DOHH2 (cell line): Measurements from ENCODE around the gene CLDN7.

ENCODE experiments used
- H3F3A ChIP-seq: fragments of 200-600 bp; sonication (generic), shearing (Covaris generic); 2 replicates; pipeline ENCODE4 v1.6.0; 2016; ENCODE audit warnings: antibody characterized with exemption, mild to moderate bottlenecking; ENCODE audit not compliant: control insufficient read depth, insufficient read depth
- H3K27ac ChIP-seq: fragments of 200-600 bp; sonication (generic); 2 replicates; pipeline ENCODE4 v1.5.1; 2014; ENCODE audit warnings: low read depth, mild to moderate bottlenecking, low read length, moderate library complexity
- H3K27me3 ChIP-seq: fragments of 200-600 bp; sonication (generic); 2 replicates; pipeline ENCODE4 v1.6.1; 2014; ENCODE audit warnings: mild to moderate bottlenecking, low read length, mixed read lengths; ENCODE audit not compliant: control insufficient read depth
- H3K36me3 ChIP-seq: fragments of 200-600 bp; sonication (generic); 2 replicates; pipeline ENCODE4 v1.6.1; 2014; ENCODE audit warnings: mild to moderate bottlenecking, low read length, moderate library complexity, mixed read lengths; ENCODE audit not compliant: control insufficient read depth
- H3K4me1 ChIP-seq: fragments of 200-600 bp; sonication (generic); 2 replicates; pipeline ENCODE4 v1.6.1; 2014; ENCODE audit warnings: mild to moderate bottlenecking, low read length, mixed read lengths; ENCODE audit not compliant: control insufficient read depth
- H3K4me2 ChIP-seq: fragments of 200-600 bp; sonication (generic); 2 replicates; pipeline ENCODE4 v1.6.0; 2014; ENCODE audit warnings: mild to moderate bottlenecking, low read length, moderate library complexity
- H3K4me3 ChIP-seq: fragments of 200-600 bp; sonication (generic); 2 replicates; pipeline ENCODE4 v1.5.1; 2014; ENCODE audit warnings: mild to moderate bottlenecking, low read length, mixed read lengths
- H3K79me2 ChIP-seq: fragments of 200-600 bp; sonication (generic); 2 replicates; pipeline ENCODE4 v1.6.1; 2014; ENCODE audit warnings: mild to moderate bottlenecking, low read length, mixed read lengths; ENCODE audit not compliant: control insufficient read depth
- H3K9me2 ChIP-seq: fragments of 200-600 bp; sonication (generic); replicated peaks from 2 replicates; pipeline ENCODE4 v1.6.1; 2014; ENCODE audit warnings: mild to moderate bottlenecking, low read length, mixed read lengths; ENCODE audit not compliant: control insufficient read depth
- H3K9me3 ChIP-seq: fragments of 200-600 bp; sonication (generic); 2 replicates; pipeline ENCODE4 v1.6.1; 2014; ENCODE audit warnings: antibody characterized with exemption, low read length, mixed read lengths; ENCODE audit not compliant: control insufficient read depth, insufficient read depth
- H4K20me1 ChIP-seq: fragments of 200-600 bp; sonication (generic); 2 replicates; pipeline ENCODE4 v1.6.0; 2014; ENCODE audit warnings: low read depth, mild to moderate bottlenecking, antibody characterized with exemption, low read length, moderate library complexity; ENCODE audit not compliant: control insufficient read depth, insufficient read depth
- CTCF ChIP-seq: fragments of 200-600 bp; sonication (generic); IDR thresholded peaks from one replicate; pipeline ENCODE4 v1.5.1; 2014; ENCODE audit warnings: antibody characterized with exemption, mild to moderate bottlenecking, low read depth, low read length; ENCODE audit not compliant: poor library complexity, severe bottlenecking
- EZH2phosphoT487 ChIP-seq: fragments of 200-600 bp; sonication (generic); IDR thresholded peaks from 2 replicates; pipeline ENCODE4 v1.6.1; 2017; ENCODE audit warnings: borderline replicate concordance, mild to moderate bottlenecking, antibody characterized with exemption, low read length, moderate library complexity, mixed read lengths

Gene CLDN7

GRCh38 chr17:7284911-7285310 lies 22.6 kb upstream of the CLDN7 start:
- no peaks in the 10 kb centered on the region for H3K36me3 ChIP-seq
- H3K4me3 ChIP-seq: no peak overlapping the region
- TF ChIP-seq EZH2phosphoT487 (no peak), CTCF (no peak)
- H3K9me2 ChIP-seq: no peaks in the 10 kb centered on the region
- peaks cover 31% of the 10 kb centered on the region for H3K4me1 ChIP-seq
- H3K27ac ChIP-seq: no peak overlapping the region
- peaks cover 51% of the 10 kb centered on the region for H3K27me3 ChIP-seq
- no peak overlapping the region for H3K4me2 ChIP-seq
- no peaks in the 10 kb centered on the region for H3K79me2 ChIP-seq
- no peaks in the 10 kb centered on the region for H4K20me1 ChIP-seq
- H3K9me3 ChIP-seq: no peaks in the 10 kb centered on the region
- peaks cover 3% of the 10 kb centered on the region; the same call in 1 of the 2 replicates for H3F3A ChIP-seq

DNA sequence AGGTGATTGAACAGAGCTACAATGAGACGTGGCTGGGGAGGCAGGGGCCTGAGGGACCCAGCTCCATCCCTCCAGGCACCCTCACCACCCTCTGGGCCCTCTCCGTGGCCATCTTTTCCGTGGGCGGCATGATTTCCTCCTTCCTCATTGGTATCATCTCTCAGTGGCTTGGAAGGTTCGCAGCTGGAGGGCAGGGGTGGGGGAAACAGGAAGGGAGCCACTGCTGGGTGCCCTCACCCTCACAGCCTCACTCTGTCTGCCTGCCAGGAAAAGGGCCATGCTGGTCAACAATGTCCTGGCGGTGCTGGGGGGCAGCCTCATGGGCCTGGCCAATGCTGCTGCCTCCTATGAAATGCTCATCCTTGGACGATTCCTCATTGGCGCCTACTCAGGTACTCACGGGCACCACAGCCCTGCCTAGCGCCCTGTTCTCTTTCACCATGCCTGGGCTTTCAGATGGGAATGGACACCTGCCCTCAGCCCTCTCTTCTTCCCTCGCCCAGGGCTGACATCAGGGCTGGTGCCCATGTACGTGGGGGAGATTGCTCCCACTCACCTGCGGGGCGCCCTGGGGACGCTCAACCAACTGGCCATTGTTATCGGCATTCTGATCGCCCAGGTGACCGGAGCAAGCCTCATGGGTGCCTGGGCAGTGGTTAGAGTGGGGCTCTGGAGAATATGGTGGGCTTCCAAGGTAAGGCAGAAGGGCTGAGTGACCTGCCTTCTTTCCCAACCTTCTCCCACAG lies 21.4 kb upstream of the CLDN7 start:
- Histone ChIP-seq H3K79me2 (no peaks in the 10 kb centered on the region), H3K4me3 (no peak overlapping the region), H3K4me1 (peaks cover 31% of the 10 kb centered on the region), H3K27me3 (peaks cover 44% of the 10 kb centered on the region), H3K36me3 (no peaks in the 10 kb centered on the region), H3K9me2 (no peaks in the 10 kb centered on the region), H3K4me2 (no peak overlapping the region), H3K27ac (no peak overlapping the region), H3K9me3 (no peaks in the 10 kb centered on the region), H4K20me1 (no peaks in the 10 kb centered on the region), H3F3A (peaks cover 3% of the 10 kb centered on the region; the same call in 1 of the 2 replicates)
- no peak for TF ChIP-seq CTCF
- no peak for TF ChIP-seq EZH2phosphoT487

DNA sequence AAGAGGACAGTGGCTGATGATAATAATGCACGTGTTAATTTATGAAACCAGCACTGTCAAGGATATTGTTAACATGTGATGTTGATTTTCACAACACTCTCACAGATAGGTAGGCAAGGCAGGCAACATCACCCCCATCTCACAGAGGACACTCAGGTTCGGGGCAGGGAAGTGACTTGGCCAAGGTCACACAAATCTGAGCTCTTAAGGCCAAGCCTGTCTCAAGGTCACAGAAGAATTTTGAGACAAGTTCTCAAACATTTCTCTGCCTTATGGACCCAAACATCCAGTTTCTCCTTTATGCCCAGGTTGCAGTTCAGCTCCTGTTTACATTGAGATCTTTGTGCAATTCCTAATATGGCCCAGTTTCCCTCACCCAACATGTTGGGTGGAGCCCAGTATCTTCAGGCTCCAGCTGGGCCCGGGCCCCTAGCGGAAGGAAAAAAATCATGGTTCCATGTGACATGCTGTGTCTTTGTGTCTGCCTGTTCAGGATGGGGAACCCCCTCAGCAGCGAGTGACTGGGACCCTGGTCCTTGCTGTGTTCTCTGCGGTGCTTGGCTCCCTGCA lies 20.6 kb upstream of the CLDN7 start:
- H3K9me2 ChIP-seq: no peaks in the 10 kb centered on the region

More for the DNA sequence above, 20.6 kb upstream of the CLDN7 start:
- Histone ChIP-seq H3K79me2 (no peaks in the 10 kb centered on the region), H3K9me3 (no peaks in the 10 kb centered on the region), H3K27ac (no peak overlapping the region), H3K4me2 (no peak overlapping the region), H3K4me1 (peaks cover 31% of the 10 kb centered on the region), H3K36me3 (no peaks in the 10 kb centered on the region), H4K20me1 (no peaks in the 10 kb centered on the region), H3K4me3 (no peak overlapping the region), H3F3A (peaks cover 3% of the 10 kb centered on the region; the same call in 1 of the 2 replicates), H3K27me3 (peaks cover 36% of the 10 kb centered on the region)
- no peak for TF ChIP-seq CTCF
